ENCODE measurements around the gene FGF14. TPM values are rescaled to one million over a fixed set of nuclear protein-coding genes. Genes with fewer than 3 reads are reported as not detected.

Gene FGF14
- total and polyA plus RNA-seq, 2 experiments from 2014 or later: 0.03 TPM; not detected in 1

DNA sequence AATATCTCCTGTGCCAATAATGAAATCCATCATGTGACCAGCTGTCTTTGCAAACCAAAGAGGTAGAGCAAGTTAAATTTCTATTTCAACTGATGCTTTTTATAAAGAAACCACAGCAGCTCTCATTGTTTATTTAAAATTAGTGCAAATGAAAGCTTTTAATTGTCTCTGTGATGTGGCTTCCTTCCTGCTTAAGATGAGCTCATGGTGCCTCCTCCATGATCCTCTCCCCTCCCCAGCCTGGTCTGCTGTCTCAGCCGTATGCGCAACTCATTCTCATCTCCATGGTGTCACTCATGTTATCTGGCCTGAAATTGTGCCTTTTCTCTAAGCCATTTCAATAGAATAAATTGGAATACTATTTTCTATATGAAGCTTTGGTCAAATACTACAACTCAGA lies 270.6 kb downstream of the FGF14 start:
- no peaks in the 10 kb centered on the region for H3K27me3 Mint-ChIP-seq (ENCODE audit: insufficient read depth, low read depth, poor library complexity)
- no peak overlapping the region for H3K4me3 Mint-ChIP-seq
- Histone ChIP-seq H3K27ac (ENCODE audit: low read depth) (no peak overlapping the region), H3K4me2 (no peak overlapping the region), H3K36me3 (ENCODE audit: insufficient read depth) (no peaks in the 10 kb centered on the region), H3F3A (replicated peaks; ENCODE audit: low read depth) (no peaks in the 10 kb centered on the region), H4K20me1 (replicated peaks; ENCODE audit: insufficient read depth) (no peaks in the 10 kb centered on the region), H3K79me2 (replicated peaks; ENCODE audit: insufficient read depth) (no peaks in the 10 kb centered on the region), H3K27me3 (ENCODE audit: insufficient read depth) (no peaks in the 10 kb centered on the region), H3K4me3 (no peak overlapping the region), H3K9me2 (ENCODE audit: insufficient read depth) (no peaks in the 10 kb centered on the region; the same call in 1 of the 2 replicates), H3K4me1 (ENCODE audit: insufficient read depth) (no peaks in the 10 kb centered on the region), H2AFZ (peak overlapping the region; percentile 33; the same call in 1 of the 2 replicates)
- no peaks in the 10 kb centered on the region for H3K9me3 Mint-ChIP-seq
- H3K4me1 Mint-ChIP-seq: peaks cover 8% of the 10 kb centered on the region
- DNase-seq (ENCODE audit: low spot score): no peak
- no peaks in the 10 kb centered on the region for H3K36me3 Mint-ChIP-seq (ENCODE audit: low read depth)
- TF ChIP-seq, protein P1, sequence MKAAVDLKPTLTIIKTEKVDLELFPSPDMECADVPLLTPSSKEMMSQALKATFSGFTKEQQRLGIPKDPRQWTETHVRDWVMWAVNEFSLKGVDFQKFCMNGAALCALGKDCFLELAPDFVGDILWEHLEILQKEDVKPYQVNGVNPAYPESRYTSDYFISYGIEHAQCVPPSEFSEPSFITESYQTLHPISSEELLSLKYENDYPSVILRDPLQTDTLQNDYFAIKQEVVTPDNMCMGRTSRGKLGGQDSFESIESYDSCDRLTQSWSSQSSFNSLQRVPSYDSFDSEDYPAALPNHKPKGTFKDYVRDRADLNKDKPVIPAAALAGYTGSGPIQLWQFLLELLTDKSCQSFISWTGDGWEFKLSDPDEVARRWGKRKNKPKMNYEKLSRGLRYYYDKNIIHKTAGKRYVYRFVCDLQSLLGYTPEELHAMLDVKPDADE (IDR thresholded peaks at IDR 0.05): no peak
- TF ChIP-seq CREB1 (CRISPR knock-in tag; IDR thresholded peaks at IDR 0.05; ENCODE audit: low read depth): no peak
- TF ChIP-seq, protein P2, sequence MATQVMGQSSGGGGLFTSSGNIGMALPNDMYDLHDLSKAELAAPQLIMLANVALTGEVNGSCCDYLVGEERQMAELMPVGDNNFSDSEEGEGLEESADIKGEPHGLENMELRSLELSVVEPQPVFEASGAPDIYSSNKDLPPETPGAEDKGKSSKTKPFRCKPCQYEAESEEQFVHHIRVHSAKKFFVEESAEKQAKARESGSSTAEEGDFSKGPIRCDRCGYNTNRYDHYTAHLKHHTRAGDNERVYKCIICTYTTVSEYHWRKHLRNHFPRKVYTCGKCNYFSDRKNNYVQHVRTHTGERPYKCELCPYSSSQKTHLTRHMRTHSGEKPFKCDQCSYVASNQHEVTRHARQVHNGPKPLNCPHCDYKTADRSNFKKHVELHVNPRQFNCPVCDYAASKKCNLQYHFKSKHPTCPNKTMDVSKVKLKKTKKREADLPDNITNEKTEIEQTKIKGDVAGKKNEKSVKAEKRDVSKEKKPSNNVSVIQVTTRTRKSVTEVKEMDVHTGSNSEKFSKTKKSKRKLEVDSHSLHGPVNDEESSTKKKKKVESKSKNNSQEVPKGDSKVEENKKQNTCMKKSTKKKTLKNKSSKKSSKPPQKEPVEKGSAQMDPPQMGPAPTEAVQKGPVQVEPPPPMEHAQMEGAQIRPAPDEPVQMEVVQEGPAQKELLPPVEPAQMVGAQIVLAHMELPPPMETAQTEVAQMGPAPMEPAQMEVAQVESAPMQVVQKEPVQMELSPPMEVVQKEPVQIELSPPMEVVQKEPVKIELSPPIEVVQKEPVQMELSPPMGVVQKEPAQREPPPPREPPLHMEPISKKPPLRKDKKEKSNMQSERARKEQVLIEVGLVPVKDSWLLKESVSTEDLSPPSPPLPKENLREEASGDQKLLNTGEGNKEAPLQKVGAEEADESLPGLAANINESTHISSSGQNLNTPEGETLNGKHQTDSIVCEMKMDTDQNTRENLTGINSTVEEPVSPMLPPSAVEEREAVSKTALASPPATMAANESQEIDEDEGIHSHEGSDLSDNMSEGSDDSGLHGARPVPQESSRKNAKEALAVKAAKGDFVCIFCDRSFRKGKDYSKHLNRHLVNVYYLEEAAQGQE (IDR thresholded peaks at IDR 0.05; ENCODE audit: unreplicated experiment): no peak
- no peak for TF ChIP-seq STAT1 (IDR thresholded peaks at IDR 0.05; ENCODE audit: unreplicated experiment)
- no peak for TF ChIP-seq EZH2 (IDR thresholded peaks at IDR 0.05; ENCODE audit: low read depth, unreplicated experiment)
- TF ChIP-seq, protein P3, sequence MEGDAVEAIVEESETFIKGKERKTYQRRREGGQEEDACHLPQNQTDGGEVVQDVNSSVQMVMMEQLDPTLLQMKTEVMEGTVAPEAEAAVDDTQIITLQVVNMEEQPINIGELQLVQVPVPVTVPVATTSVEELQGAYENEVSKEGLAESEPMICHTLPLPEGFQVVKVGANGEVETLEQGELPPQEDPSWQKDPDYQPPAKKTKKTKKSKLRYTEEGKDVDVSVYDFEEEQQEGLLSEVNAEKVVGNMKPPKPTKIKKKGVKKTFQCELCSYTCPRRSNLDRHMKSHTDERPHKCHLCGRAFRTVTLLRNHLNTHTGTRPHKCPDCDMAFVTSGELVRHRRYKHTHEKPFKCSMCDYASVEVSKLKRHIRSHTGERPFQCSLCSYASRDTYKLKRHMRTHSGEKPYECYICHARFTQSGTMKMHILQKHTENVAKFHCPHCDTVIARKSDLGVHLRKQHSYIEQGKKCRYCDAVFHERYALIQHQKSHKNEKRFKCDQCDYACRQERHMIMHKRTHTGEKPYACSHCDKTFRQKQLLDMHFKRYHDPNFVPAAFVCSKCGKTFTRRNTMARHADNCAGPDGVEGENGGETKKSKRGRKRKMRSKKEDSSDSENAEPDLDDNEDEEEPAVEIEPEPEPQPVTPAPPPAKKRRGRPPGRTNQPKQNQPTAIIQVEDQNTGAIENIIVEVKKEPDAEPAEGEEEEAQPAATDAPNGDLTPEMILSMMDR (conservative IDR thresholded peaks at IDR 0.05; ENCODE audit: low read depth in 2 of 2): no peak
- no peak for TF ChIP-seq ZNF331 (CRISPR knock-in tag; IDR thresholded peaks at IDR 0.05; ENCODE audit: low read depth)
- no peak for TF ChIP-seq ZNF114 (CRISPR knock-in tag; IDR thresholded peaks at IDR 0.05)
- no peak for TF ChIP-seq JUNB (IDR thresholded peaks at IDR 0.05; ENCODE audit: unreplicated experiment)
- TF ChIP-seq, protein P4, sequence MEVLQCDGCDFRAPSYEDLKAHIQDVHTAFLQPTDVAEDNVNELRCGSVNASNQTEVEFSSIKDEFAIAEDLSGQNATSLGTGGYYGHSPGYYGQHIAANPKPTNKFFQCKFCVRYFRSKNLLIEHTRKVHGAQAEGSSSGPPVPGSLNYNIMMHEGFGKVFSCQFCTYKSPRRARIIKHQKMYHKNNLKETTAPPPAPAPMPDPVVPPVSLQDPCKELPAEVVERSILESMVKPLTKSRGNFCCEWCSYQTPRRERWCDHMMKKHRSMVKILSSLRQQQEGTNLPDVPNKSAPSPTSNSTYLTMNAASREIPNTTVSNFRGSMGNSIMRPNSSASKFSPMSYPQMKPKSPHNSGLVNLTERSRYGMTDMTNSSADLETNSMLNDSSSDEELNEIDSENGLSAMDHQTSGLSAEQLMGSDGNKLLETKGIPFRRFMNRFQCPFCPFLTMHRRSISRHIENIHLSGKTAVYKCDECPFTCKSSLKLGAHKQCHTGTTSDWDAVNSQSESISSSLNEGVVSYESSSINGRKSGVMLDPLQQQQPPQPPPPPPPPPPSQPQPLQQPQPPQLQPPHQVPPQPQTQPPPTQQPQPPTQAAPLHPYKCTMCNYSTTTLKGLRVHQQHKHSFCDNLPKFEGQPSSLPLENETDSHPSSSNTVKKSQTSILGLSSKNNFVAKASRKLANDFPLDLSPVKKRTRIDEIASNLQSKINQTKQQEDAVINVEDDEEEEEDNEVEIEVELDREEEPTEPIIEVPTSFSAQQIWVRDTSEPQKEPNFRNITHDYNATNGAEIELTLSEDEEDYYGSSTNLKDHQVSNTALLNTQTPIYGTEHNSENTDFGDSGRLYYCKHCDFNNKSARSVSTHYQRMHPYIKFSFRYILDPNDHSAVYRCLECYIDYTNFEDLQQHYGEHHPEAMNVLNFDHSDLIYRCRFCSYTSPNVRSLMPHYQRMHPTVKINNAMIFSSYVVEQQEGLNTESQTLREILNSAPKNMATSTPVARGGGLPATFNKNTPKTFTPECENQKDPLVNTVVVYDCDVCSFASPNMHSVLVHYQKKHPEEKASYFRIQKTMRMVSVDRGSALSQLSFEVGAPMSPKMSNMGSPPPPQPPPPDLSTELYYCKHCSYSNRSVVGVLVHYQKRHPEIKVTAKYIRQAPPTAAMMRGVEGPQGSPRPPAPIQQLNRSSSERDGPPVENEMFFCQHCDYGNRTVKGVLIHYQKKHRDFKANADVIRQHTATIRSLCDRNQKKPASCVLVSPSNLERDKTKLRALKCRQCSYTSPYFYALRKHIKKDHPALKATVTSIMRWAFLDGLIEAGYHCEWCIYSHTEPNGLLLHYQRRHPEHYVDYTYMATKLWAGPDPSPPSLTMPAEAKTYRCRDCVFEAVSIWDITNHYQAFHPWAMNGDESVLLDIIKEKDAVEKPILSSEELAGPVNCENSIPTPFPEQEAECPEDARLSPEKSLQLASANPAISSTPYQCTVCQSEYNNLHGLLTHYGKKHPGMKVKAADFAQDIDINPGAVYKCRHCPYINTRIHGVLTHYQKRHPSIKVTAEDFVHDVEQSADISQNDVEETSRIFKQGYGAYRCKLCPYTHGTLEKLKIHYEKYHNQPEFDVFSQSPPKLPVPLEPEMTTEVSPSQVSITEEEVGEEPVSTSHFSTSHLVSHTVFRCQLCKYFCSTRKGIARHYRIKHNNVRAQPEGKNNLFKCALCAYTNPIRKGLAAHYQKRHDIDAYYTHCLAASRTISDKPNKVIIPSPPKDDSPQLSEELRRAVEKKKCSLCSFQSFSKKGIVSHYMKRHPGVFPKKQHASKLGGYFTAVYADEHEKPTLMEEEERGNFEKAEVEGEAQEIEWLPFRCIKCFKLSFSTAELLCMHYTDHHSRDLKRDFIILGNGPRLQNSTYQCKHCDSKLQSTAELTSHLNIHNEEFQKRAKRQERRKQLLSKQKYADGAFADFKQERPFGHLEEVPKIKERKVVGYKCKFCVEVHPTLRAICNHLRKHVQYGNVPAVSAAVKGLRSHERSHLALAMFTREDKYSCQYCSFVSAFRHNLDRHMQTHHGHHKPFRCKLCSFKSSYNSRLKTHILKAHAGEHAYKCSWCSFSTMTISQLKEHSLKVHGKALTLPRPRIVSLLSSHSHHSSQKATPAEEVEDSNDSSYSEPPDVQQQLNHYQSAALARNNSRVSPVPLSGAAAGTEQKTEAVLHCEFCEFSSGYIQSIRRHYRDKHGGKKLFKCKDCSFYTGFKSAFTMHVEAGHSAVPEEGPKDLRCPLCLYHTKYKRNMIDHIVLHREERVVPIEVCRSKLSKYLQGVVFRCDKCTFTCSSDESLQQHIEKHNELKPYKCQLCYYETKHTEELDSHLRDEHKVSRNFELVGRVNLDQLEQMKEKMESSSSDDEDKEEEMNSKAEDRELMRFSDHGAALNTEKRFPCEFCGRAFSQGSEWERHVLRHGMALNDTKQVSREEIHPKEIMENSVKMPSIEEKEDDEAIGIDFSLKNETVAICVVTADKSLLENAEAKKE (CRISPR knock-in tag; IDR thresholded peaks at IDR 0.05): no peak
- no peak for TF ChIP-seq POLR2AphosphoS5 (IDR thresholded peaks at IDR 0.05; ENCODE audit: low read depth)
- TF ChIP-seq EZH2phosphoT487 (IDR thresholded peaks at IDR 0.05; ENCODE audit: unreplicated experiment): no peak
- TF ChIP-seq NANOG (IDR thresholded peaks at IDR 0.05; ENCODE audit: borderline replicate concordance): no peak
- no peak for ATAC-seq
- no peak overlapping the region for H3K27ac Mint-ChIP-seq

All from GM23338 (cell line).